Dedifferentiated amniotic fluid mesenchymal stem cell (primary cell): ENCODE data around the gene GGT5.
"Not testable (repeated sequence)": the region's sequence is repeated elsewhere in the genome, so short reads cannot be mapped to it uniquely, and the experiment has no call there.

ENCODE experiments used
- DNase-seq: peaks from one replicate; pipeline ENCODE4 v3.0.0-alpha.2; 2016; ENCODE audit errors: extremely low spot score

GGT5 gene

GRCh38 chr22:24245030-24245431 lies at the start of gene GGT5:
Gene GGT5, minus strand, starts transcription at chr22:24245082. Its CDS starts 357 bp downstream, at chr22:24244725.
- not testable (repeated sequence) for DNase-seq

GRCh38 chr22:24292202-24292830 lies 47.4 kb upstream of the GGT5 start:
- DNase-seq = not testable (repeated sequence)

GRCh38 chr22:24291515-24292201 lies 46.8 kb upstream of the GGT5 start:
- no peak for DNase-seq

GRCh38 chr22:24290459-24290858 lies 45.6 kb upstream of the GGT5 start:
- no peak for DNase-seq

- no peak for DNase-seq
Measured at GRCh38 chr22:24289741-24290163, 44.9 kb upstream of the GGT5 start.

GRCh38 chr22:24289114-24289513 lies 44.2 kb upstream of the GGT5 start:
- peak; percentile 75 for DNase-seq

- not testable (repeated sequence) for DNase-seq
Measured at GRCh38 chr22:24287801-24288200, 42.9 kb upstream of the GGT5 start.

GRCh38 chr22:24287212-24287611 lies 42.3 kb upstream of the GGT5 start:
- DNase-seq = not testable (repeated sequence)

- no peak for DNase-seq
Measured at GRCh38 chr22:24285245-24285644, 40.4 kb upstream of the GGT5 start.

GRCh38 chr22:24284747-24285203 lies 39.9 kb upstream of the GGT5 start:
- no peak for DNase-seq

- no peak for DNase-seq
Measured at GRCh38 chr22:24282401-24282800, 37.5 kb upstream of the GGT5 start.

- not testable (repeated sequence) for DNase-seq
Measured at GRCh38 chr22:24280363-24280762, 35.5 kb upstream of the GGT5 start.

- not testable (repeated sequence) for DNase-seq
Measured at GRCh38 chr22:24274696-24275405, 30.0 kb upstream of the GGT5 start.

GRCh38 chr22:24273906-24274305 lies 29.0 kb upstream of the GGT5 start:
- DNase-seq = not testable (repeated sequence)

- not testable (repeated sequence) for DNase-seq
Measured at GRCh38 chr22:24273031-24273430, 28.1 kb upstream of the GGT5 start.

GRCh38 chr22:24271386-24271854 lies 26.5 kb upstream of the GGT5 start:
- no peak for DNase-seq

- DNase-seq = peak; percentile 80
Measured at GRCh38 chr22:24270556-24271385, 25.9 kb upstream of the GGT5 start, which contains the start of gene SPECC1L. Gene SPECC1L, plus strand, starts transcription at chr22:24270831. Its CDS starts 31,401 bp downstream, at chr22:24302232.

- DNase-seq = not testable (repeated sequence)
Measured at GRCh38 chr22:24266495-24266894, 21.6 kb upstream of the GGT5 start.

- no peak for DNase-seq
Measured at GRCh38 chr22:24265734-24266133, 20.9 kb upstream of the GGT5 start.

- not testable (repeated sequence) for DNase-seq
Measured at GRCh38 chr22:24264329-24264896, 19.5 kb upstream of the GGT5 start.

- not testable (repeated sequence) for DNase-seq
Measured at GRCh38 chr22:24263479-24263878, 18.6 kb upstream of the GGT5 start.
